Keratinocyte (primary cell): ENCODE measurements around the gene ITSN1. TPM values are rescaled to one million over a fixed set of nuclear protein-coding genes. Genes with fewer than 3 reads are reported as not detected.

Experiments used
- DNase-seq: peaks from one replicate; pipeline ENCODE4 v3.0.0-alpha.2; 2011; ENCODE audit warnings: low read depth, missing footprints, low spot score
- FAIRE-seq: peaks from 2 replicates; lab custom pipeline; 2011; peaks lifted over from hg19 to GRCh38; lab: Jason Lieb, UNC
- H2AFZ ChIP-seq: 2 replicates; pipeline ENCODE4 v1.6.0; 2012; ENCODE audit warnings: low read length, control low read depth, inconsistent platforms; ENCODE audit not compliant: control insufficient read depth
- H3K27ac ChIP-seq: 2 replicates; pipeline ENCODE4 v1.5.1; 2011; ENCODE audit warnings: low read length; ENCODE audit not compliant: control insufficient read depth, insufficient read depth
- H3K27me3 ChIP-seq: 3 replicates; pipeline ENCODE4 v1.6.0; 2011; ENCODE audit warnings: low read length; ENCODE audit not compliant: control insufficient read depth, insufficient read depth; ENCODE audit errors: extremely low read depth
- H3K36me3 ChIP-seq, 2 experiments: 2 replicates in 1 of 2; 3 replicates in 1 of 2; pipeline ENCODE4 v1.5.1; 2011; ENCODE audit warnings: low read length in 2 of 2, mild to moderate bottlenecking in 1 of 2; ENCODE audit not compliant: control insufficient read depth in 2 of 2, insufficient read depth in 2 of 2; ENCODE audit errors: extremely low read depth in 1 of 2
- H3K4me1 ChIP-seq: 3 replicates; pipeline ENCODE4 v1.5.1; 2011; ENCODE audit warnings: low read length; ENCODE audit not compliant: control insufficient read depth, insufficient read depth; ENCODE audit errors: extremely low read depth
- H3K4me2 ChIP-seq: 3 replicates; pipeline ENCODE4 v1.6.0; 2011; ENCODE audit warnings: low read depth, low read length; ENCODE audit not compliant: control insufficient read depth, insufficient read depth; ENCODE audit errors: extremely low read depth
- H3K4me3 ChIP-seq, 3 experiments: fragments of 200-600 bp in 1 of 3; sonication (generic) in 1 of 3; 2 replicates in 2 of 3; 3 replicates in 1 of 3; pipeline ENCODE4 v1.5.1; 2011 to 2016; ENCODE audit warnings: low read length in 3 of 3, mild to moderate bottlenecking in 3 of 3, control low read depth in 2 of 3, inconsistent platforms in 1 of 3, low read depth in 1 of 3, mixed read lengths in 1 of 3, mixed run types in 1 of 3, moderate library complexity in 1 of 3; ENCODE audit not compliant: control insufficient read depth in 2 of 3, insufficient read depth in 2 of 3; ENCODE audit errors: extremely low read depth in 1 of 3
- H3K79me2 ChIP-seq: 2 replicates; pipeline ENCODE4 v1.6.0; 2012; ENCODE audit warnings: low read length; ENCODE audit not compliant: control insufficient read depth, insufficient read depth
- H3K9ac ChIP-seq: 3 replicates; pipeline ENCODE4 v1.6.0; 2011; ENCODE audit warnings: low read length; ENCODE audit not compliant: control insufficient read depth, insufficient read depth; ENCODE audit errors: extremely low read depth
- H3K9me1 ChIP-seq: 3 replicates; pipeline ENCODE4 v1.6.0; 2011; ENCODE audit warnings: low read length; ENCODE audit not compliant: control insufficient read depth, insufficient read depth; ENCODE audit errors: extremely low read depth
- H3K9me3 ChIP-seq: 2 replicates; pipeline ENCODE4 v1.5.1; 2012; ENCODE audit warnings: low read depth, low read length; ENCODE audit not compliant: control insufficient read depth
- H4K20me1 ChIP-seq: 3 replicates; pipeline ENCODE4 v1.6.0; 2011; ENCODE audit warnings: low read length; ENCODE audit not compliant: control insufficient read depth, insufficient read depth; ENCODE audit errors: extremely low read depth
- EZH2 ChIP-seq: IDR thresholded peaks from one replicate; pipeline ENCODE4 v1.6.1; 2012; ENCODE audit warnings: inconsistent platforms, mild to moderate bottlenecking, low read length, moderate library complexity
- dilution Hi-C: fragments of 300-500 bp; cut with MboI; formaldehyde crosslinking; loops from one replicate; pipeline ENCODE4 v1.7.0; 2020; ENCODE audit warnings: low sequenced_read_pairs; ENCODE audit not compliant: extremely low pct_ligation_motif_present
- polyA plus RNA-seq, 5 experiments: library from polyadenylated mRNA; depleted of rRNA in 3 of 5; stranded (reverse) in 3 of 5; stranded (forward) in 1 of 5; unstranded in 1 of 5; fragments of >200 nt; gene quantifications; 1 replicate in 1 of 5; 2 replicates in 3 of 5; 3 replicates in 1 of 5; pipeline versions ENCODE4 v1.2.1 to v1.2.3, GENCODE V29; 2011 to 2012; ENCODE audit warnings: missing spikeins in 2 of 5, low read depth in 1 of 5, low replicate concordance in 1 of 5
- TF ChIP-seq, protein P1 (sequence below), 3 experiments: IDR thresholded peaks in 1 of 3; conservative IDR thresholded peaks in 1 of 3; optimal IDR thresholded peaks in 1 of 3; 2 replicates in 2 of 3; 3 replicates in 1 of 3; pipeline versions ENCODE3 to v1.5.1; 2011; ENCODE audit warnings: low read length in 3 of 3, mild to moderate bottlenecking in 3 of 3, moderate library complexity in 2 of 3, control low read depth in 1 of 3, inconsistent platforms in 1 of 3; ENCODE audit not compliant: insufficient read depth in 2 of 3; ENCODE audit errors: extremely low read depth in 1 of 3

The ITSN1 gene
- polyA plus RNA-seq, 1 donor (not counting 4 experiments of a cell fraction or from before 2014, with no cell fraction given) = 34.3 TPM

DNA sequence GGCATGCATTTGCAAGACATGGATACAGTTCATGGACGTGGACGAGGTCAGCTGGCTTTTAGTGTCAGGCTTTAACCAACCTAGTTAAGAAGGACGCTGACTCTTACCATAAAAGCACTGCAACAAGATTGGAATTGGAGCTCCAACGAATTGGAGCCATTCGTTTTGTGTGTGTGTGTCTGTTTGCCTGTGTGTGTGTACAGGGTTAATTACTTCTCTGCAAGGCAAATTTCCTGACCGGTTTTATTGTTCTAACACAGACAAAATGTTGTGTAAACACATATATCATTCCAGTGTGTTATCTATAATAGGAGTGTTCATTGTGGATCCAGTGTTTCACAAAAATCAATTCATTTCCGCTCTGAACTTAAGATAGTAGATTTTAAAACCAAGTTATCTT lies 7.9 kb downstream of the ITSN1 start:
- FAIRE-seq (no peak), DNase-seq (no peak)
- Histone ChIP-seq H3K9ac (no peak overlapping the region), H3K27me3 (no peaks in the 10 kb centered on the region), H3K79me2 (peaks cover 93% of the 10 kb centered on the region), H4K20me1 (no peaks in the 10 kb centered on the region), H3K9me1 (peaks cover 3% of the 10 kb centered on the region), H3K4me2 (no peak overlapping the region), H2AFZ (no peak overlapping the region), H3K4me1 (peaks cover 16% of the 10 kb centered on the region), H3K4me3 (no peak overlapping the region), H3K36me3 (no peaks in the 10 kb centered on the region), H3K27ac (no peak overlapping the region), H3K9me3 (no peaks in the 10 kb centered on the region)
- TF ChIP-seq, protein P1, sequence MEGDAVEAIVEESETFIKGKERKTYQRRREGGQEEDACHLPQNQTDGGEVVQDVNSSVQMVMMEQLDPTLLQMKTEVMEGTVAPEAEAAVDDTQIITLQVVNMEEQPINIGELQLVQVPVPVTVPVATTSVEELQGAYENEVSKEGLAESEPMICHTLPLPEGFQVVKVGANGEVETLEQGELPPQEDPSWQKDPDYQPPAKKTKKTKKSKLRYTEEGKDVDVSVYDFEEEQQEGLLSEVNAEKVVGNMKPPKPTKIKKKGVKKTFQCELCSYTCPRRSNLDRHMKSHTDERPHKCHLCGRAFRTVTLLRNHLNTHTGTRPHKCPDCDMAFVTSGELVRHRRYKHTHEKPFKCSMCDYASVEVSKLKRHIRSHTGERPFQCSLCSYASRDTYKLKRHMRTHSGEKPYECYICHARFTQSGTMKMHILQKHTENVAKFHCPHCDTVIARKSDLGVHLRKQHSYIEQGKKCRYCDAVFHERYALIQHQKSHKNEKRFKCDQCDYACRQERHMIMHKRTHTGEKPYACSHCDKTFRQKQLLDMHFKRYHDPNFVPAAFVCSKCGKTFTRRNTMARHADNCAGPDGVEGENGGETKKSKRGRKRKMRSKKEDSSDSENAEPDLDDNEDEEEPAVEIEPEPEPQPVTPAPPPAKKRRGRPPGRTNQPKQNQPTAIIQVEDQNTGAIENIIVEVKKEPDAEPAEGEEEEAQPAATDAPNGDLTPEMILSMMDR (optimal IDR thresholded peaks at IDR 0.05 in 1 of 3, IDR thresholded peaks at IDR 0.05 in 1 of 3, conservative IDR thresholded peaks at IDR 0.05 in 1 of 3; ENCODE audit: extremely low read depth in 1 of 3, insufficient read depth in 2 of 3, low read length in 3 of 3) = no peak
- TF ChIP-seq EZH2 = no peak
- dilution Hi-C loops = no loop called here

DNA sequence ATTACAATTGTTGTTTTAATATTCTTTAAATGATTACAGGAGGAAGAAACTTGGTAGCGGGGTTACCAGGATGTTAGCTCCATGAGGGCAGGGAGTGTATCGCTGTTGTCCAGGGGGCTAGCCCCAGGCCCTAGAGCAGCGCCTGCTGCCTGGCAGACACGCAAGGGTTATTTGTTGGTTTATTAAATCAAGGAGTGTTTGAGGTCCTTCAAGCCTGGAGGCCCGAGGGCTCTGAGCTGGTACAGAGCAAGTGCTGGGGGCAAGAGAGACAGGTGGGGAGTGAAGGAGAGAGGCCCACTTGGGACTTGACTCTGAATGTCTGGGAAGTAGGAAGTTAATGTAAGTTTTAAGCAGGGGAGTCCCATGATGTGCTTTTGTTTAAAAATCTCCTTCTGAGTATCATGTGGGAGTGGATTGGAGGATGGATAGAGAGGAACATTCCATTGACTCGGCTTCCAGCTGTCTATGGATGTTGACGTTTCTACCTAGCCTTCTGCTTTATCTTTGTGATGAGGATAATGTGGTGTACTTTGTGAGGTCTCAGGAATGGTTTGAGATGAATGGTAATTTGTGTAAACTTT lies 8.7 kb downstream of the ITSN1 start:
- no peak overlapping the region for H3K4me2 ChIP-seq
- dilution Hi-C loops = no loop called here
- H3K9ac ChIP-seq = no peak overlapping the region
- H3K9me1 ChIP-seq = peaks cover 3% of the 10 kb centered on the region
- TF ChIP-seq EZH2 = no peak
- TF ChIP-seq, protein P1 (optimal IDR thresholded peaks at IDR 0.05 in 1 of 3, IDR thresholded peaks at IDR 0.05 in 1 of 3, conservative IDR thresholded peaks at IDR 0.05 in 1 of 3; ENCODE audit: extremely low read depth in 1 of 3, insufficient read depth in 2 of 3, low read length in 3 of 3) = no peak
- H3K79me2 ChIP-seq = peaks cover 86% of the 10 kb centered on the region
- H3K27me3 ChIP-seq = no peaks in the 10 kb centered on the region
- no peak overlapping the region for H3K4me3 ChIP-seq
- no peaks in the 10 kb centered on the region for H3K9me3 ChIP-seq
- peaks cover 16% of the 10 kb centered on the region for H3K4me1 ChIP-seq
- H3K27ac ChIP-seq = no peak overlapping the region
- no peak overlapping the region for H2AFZ ChIP-seq
- no peaks in the 10 kb centered on the region for H4K20me1 ChIP-seq
- no peak for FAIRE-seq
- H3K36me3 ChIP-seq = no peaks in the 10 kb centered on the region
- no peak for DNase-seq
